Tracheal epithelial cell (primary cell): ENCODE measurements around the gene CYP39A1. TPM values are rescaled to one million over a fixed set of nuclear protein-coding genes. Genes with fewer than 3 reads are reported as not detected.

Source experiments
- total RNA-seq: library from RNA; depleted of rRNA; stranded (reverse); fragments of >200 nt; gene quantifications from 2 replicates; pipeline ENCODE4 v1.2.1, GENCODE V29; 2014

The CYP39A1 gene, protein sequence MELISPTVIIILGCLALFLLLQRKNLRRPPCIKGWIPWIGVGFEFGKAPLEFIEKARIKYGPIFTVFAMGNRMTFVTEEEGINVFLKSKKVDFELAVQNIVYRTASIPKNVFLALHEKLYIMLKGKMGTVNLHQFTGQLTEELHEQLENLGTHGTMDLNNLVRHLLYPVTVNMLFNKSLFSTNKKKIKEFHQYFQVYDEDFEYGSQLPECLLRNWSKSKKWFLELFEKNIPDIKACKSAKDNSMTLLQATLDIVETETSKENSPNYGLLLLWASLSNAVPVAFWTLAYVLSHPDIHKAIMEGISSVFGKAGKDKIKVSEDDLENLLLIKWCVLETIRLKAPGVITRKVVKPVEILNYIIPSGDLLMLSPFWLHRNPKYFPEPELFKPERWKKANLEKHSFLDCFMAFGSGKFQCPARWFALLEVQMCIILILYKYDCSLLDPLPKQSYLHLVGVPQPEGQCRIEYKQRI
- 2.4 and 5.3 TPM in 2 replicates for total RNA-seq

DNA sequence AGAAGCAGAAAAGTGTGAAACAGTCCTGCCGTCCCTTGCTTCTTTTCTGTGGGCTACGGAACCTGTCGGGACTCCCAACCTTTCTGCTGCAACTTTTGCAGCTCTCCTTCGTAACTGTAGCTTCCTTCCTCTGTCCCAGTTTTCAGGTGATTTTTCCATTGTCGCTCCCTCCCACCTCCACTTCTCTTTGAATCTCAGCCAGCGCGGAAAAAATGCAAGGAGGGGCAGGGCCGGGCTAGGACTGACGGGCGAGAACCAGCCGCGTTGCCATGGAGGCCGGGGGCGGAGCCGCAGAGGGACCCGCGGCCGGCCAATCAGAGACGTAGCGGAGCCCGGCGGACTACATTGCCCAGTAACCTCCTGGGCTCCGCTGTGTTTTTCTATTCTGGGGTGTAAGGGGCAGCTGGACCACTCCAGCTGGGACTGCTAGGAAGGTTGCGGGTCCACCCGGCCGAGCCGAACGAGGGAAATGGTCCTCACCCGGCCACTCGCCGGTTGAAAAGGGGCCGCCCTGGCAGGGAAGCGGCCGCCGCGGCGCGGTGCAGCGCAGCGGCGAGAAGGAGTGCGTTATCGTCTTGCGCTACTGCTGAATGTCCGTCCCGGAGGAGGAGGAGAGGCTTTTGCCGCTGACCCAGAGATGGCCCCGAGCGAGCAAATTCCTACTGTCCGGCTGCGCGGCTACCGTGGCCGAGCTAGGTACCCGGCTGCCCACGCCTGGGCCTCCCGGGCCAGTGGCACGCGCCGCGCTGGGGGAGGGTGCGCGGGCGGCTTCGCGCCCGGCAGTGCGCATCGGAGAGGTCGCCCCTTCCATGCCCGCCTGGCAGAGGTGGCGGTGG is at the start of gene CYP39A1, which contains the start of gene SLC25A27:
CYP39A1 (minus strand) TSS at position 216 of the 836 bp plus-strand sequence. CDS start 236 bp downstream, outside the sequence.
SLC25A27 (plus strand) TSS at position 373 of the 836 bp plus-strand sequence; CDS start at position 591, 218 bp downstream.

DNA sequence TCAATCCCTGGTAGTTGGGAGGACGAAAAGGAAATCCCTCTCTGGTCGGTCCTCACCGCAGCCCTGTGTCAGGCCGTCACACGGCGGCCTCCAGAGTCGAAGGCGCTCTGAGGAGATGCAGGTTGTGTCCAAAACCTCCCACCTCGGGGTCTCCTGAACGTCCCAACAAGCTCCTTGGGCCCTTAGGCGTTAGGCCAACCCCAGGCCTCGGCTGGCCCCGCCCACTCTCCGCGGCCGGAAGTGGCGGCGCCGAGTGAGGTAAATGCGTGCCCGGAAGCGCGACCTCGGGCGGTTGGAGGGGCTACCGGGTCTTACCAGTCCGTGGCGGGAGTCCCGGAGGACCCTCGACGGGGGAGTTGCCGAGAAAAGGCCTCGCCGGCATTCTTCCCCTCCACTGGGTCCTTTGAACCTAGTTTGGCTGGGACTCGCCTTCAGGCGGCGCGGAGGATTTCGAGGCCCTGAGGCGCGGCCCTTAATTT is 35.0 kb upstream of the CYP39A1 start, which contains the start of gene TDRD6:
TDRD6 (plus strand) TSS at position 267 of the 479 bp plus-strand sequence. CDS start 244 bp downstream, outside the sequence.

Other genes with a start within 250 kb of the CYP39A1 start
- 0.72 TPM in 1 of 2 replicates, not detected in the other for gene RCAN2, start 161.4 kb downstream of the CYP39A1 start, total RNA-seq
- gene SLC25A27, start 157 bp upstream of the CYP39A1 start, total RNA-seq: 2.8 and 3.1 TPM in 2 replicates
- gene TDRD6, start 35.1 kb upstream of the CYP39A1 start, total RNA-seq: under 0.01 and 0.43 TPM in 2 replicates
- 0.72 TPM in 1 of 2 replicates, not detected in the other for gene PLA2G7, start 82.6 kb upstream of the CYP39A1 start, total RNA-seq
- gene ANKRD66, start 94.1 kb upstream of the CYP39A1 start, total RNA-seq: not detected in 2 replicates
- not detected in 2 replicates for gene MEP1A, start 140.6 kb upstream of the CYP39A1 start, total RNA-seq